GM18511 (cell line): ENCODE data around the gene MRPL33.
A peak's percentile ranks its signal among the peaks of the same experiment; 100 is the strongest.
"Not testable (repeated sequence)": the region's sequence is repeated elsewhere in the genome, so short reads cannot be mapped to it uniquely, and the experiment has no call there.

Experiments used
- ATAC-seq: cut with Tn5 transposase; IDR thresholded peaks from one replicate; pipeline ENCODE4 v1.9.1; 2021; ENCODE audit warnings: mild to moderate bottlenecking, moderate library complexity; ENCODE audit not compliant: unreplicated experiment

The MRPL33 gene

GRCh38 chr2:27739058-27739373 is 32.5 kb upstream of the MRPL33 start:
- ATAC-seq: no peak

GRCh38 chr2:27741673-27742072 is 29.8 kb upstream of the MRPL33 start:
- no peak for ATAC-seq

DNA sequence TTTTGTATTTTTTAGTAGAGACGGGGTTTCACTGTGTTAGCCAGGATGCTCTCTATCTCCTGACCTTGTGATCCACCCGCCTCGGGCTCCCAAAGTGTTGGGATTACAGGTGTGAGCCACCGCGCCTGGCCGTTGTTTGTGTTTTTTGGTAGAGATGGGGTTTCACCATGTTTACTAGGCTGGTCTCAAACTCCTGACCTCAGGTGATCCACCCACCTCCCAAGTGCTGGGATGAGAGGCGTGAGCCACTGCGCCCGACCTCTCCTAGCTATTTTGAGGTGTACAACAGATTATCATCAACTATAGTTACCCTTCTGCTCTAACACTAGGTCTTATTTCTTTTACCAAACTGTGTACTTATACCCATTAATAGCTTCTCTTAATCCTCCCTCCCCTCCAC is 28.9 kb upstream of the MRPL33 start:
- no peak for ATAC-seq

DNA sequence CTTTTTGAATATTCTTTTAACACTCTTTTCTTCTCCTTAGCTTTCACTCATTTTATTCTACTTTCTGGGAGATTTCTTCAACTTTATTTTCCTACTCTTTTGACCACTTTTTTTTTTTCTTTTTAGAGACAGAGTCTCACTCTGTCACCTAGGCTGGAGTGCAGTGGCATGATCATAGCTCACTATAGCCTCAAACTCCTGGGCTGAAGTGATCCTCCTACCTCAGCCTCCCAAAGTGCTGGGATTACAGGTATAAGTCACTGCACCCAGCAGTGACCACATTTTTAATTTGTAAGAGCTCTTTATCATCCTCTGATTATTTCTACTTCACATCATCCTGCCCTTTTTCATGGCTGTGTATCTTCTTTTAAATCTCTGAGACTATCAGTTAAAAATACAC is 26.0 kb upstream of the MRPL33 start:
- not testable (repeated sequence) for ATAC-seq

DNA sequence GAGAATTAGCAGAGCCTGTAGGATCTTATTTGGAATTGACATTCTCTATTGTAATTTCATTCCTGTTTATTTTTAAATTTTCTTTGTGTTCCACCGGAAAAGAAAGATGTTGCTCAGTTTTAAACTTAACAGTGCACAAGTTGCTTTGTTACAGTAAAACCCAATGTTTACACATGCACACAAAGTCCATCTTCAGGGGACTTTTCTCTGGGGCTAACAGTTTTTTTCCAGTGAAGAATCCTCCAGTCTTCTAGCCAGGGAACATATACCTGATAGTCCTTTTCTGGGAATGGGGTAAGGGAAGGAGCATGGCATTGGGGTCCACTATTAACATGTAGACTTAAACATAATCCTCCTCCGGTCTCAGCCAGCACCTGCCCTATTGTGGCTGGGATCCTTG is 25.2 kb upstream of the MRPL33 start:
- ATAC-seq: no peak

GRCh38 chr2:27747827-27748352 is 23.6 kb upstream of the MRPL33 start:
- no peak for ATAC-seq

DNA sequence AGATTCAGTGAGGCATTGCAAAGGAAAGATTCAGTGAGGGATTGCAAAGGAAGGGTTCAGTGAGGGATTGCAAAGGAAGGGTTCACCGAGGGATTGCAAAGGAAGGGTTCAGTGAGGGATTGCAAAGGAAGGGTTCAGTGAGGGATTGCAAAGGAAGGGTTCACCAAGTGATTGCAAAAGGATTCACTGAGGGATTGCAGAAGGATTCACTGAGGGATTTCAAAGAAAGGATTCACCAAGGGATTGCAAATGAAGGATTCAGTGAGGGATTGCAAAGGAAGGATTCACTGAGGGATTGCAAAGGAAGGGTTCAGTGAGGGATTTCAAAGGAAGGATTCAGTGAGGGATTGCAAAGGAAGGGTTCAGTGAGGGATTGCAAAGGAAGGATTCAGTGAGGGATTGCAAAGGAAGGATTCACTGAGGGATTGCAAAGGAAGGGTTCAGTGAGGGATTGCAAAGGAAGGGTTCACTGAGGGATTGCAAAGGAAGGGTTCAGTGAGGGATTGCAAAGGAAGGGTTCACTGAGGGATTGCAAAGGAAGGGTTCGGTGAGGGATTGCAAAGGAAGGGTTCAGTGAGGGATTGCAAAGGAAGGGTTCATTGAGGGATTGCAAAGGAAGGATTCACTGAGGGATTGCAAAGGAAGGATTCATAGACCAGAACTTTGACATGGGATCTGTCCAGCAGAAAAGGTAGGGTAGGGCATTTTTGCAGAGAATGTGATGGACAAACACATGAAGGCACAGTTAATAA is 22.5 kb upstream of the MRPL33 start:
- ATAC-seq: not testable (repeated sequence)

DNA sequence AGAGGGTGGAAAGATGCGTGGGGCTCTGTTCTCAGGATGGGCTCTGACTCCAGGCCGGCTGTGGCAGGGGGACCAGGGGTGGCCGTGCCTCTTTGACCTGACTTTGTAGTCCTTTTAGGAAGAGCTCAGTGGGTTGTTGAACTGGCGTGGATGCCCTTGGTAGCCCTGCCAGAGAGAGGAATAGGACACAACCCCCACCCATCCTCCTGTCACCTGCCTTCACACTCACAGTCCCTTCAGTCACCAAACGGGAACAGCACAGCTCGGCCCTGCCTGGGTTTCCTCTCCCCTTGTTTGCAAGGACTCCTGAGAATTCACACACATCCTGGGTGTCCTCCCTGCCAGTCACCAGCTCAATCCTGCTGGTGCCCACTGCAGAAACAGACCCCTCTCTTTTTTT is 20.1 kb upstream of the MRPL33 start:
- no peak for ATAC-seq

- ATAC-seq: no peak
These were observed 18.8 kb upstream of the MRPL33 start for GRCh38 chr2:27752551-27753237.

DNA sequence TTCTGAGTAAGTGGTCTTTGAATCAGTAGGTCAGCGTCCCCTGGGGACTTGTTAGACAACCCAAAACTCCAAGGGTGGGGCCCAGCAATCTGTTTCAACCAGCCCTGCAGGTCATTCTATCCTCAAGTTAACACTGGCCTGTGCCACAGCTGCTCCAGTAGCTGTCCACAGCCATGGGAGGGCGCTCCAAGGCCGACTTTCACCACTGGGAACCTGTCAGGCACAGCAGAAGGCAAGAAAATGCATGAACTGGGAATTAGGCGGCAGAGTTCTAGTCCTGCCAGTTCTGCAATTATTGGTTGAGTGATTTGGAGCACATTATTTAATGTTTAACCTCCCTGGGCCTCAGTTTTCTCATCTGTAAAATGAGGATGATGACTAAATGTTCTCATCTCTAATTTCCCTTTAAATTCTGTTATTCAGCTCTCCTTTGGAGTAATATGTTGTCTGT is 17.4 kb upstream of the MRPL33 start:
- ATAC-seq: no peak

- no peak for ATAC-seq
These were observed 16.7 kb upstream of the MRPL33 start for GRCh38 chr2:27754831-27755230.

- no peak for ATAC-seq
These were observed 15.4 kb upstream of the MRPL33 start for GRCh38 chr2:27756091-27756490.

DNA sequence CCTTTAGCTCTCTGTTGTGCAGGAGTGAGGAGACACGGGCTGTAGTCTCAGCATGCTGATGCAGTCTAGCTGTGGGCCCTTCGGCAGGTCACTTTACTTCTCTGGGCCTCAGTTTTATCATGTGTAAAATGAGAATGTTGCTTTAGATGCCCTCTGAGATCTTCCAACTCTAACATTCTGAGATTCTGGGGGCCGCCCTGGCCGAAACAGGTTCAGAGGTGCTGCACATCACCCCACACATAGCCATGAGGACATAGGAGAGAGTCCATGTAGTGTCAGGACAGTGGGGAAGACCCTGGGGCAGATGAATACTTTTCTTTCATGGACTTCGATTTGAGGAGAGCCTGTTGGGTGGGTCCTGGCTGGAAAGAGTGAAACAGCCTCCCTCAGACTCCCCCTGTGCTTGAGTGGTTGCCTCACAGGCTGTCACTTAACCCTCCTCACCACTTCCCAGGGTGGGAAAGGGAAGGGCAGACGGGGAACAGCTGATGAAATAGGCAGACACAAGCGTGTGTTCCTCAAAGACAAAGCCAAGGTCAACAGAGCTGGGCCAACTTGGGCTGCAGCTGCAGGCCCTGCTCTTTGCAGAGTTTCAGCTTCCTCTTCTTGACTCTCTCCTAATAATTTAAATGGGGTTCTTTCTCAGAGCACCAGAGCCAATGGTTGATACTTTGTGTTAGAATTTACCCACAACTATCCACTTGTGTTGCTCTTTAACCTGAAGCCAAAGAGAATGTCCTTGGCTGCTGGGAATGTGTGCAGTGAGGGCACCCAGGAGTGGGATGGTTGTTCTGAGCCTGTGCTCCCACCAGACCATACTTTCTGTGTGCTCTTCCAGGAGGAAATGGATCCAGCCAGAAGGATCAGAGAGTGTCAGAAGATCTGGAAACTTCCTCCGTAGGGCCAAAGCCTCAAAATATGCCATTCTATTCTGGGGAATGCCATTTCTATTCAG is 14.7 kb upstream of the MRPL33 start:
- no peak for ATAC-seq

DNA sequence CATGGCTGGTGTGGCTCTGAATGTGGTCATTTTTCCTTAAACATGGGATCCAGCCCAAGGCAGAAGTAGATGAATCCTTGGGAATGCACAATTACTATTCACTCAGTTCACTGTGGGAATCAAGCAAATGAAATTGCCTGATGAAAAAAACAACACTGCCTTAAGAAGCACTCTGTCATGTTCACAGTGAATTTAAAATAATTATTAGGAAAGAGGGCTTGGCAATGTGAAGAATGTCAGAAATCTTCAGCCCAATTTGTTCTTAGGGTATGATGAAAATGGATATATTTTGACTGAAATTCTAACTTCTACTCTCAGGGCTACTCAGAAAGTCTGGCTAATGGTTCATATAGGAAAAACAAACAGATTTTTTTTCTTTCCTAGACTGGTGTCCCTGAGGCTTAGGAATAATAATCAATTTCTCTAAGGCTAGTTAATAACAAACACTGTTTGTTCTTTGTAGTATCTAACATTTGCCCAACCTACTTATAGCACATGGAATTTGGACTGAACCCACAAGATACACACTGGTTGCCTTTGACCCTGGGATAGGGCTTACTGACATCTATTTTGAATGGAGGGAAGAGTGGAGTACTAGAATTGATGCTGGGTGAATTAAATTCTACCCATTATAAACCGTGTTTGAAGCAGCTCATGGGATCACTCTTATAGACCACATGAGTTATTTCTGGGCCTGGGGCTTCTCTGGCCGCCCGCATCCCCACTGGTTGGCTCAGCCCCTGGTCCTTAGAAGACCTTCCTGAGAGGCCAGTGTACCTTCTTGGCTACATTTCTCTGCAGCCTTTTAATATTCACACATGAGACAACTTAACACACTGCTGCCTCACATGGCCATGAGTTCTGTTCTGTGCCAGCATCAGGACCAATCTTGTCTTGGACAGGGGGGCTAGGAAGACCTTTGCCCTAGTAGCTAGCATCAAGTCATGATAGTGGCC is 8.3 kb upstream of the MRPL33 start:
- ATAC-seq: no peak

- ATAC-seq: no peak
These were observed 7.6 kb upstream of the MRPL33 start for GRCh38 chr2:27763907-27764267.

DNA sequence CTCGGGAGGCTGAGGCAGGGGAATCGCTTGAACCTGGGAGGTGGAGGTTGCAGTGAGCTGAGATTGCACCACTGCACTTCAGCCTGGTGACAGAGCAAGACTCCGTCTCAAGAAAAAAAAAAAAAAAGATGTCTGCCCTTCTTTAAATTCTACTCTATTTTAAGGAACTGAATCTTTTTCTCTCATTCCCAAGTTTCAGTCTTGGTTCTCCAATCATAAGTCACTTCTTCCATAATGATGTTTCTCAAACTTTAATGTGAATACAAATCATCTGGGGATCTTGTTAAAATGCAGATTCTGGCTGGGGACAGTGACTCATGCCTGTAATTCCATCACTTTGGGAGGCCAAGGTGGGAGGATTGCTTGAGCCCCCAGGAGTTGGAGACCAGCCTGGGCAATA is 7.0 kb upstream of the MRPL33 start:
- not testable (repeated sequence) for ATAC-seq

DNA sequence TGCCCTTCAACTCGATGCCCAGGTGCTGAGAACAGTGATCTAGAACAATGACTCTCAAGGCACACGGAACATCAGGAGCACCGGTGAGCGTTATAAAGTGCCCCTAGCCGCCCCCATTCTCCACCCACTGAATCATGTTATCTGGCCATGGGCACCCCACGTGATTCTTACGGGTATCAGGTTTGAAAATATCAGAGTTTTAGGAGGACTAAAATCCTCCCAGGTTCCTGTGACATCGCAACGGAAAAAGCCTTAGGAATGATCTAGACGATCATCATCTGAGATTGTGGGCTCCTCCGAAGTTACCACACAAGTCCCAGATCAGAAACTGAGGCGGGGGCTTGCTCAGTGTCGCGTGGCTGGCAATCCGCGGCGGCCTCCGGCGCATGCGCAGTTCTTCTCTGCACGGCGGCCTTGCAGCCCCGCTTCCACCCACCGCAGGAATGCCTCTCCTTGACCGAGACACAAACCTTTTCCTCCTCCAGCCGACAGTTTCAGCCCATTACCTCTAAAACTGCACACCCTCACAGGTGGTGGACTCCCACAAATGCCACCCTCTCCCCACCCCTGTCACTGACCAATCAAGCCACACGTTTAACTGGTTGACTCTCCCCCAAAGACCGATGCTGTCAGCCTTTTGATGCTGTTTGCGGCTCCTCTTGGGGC is 5.8 kb upstream of the MRPL33 start:
- no peak for ATAC-seq

DNA sequence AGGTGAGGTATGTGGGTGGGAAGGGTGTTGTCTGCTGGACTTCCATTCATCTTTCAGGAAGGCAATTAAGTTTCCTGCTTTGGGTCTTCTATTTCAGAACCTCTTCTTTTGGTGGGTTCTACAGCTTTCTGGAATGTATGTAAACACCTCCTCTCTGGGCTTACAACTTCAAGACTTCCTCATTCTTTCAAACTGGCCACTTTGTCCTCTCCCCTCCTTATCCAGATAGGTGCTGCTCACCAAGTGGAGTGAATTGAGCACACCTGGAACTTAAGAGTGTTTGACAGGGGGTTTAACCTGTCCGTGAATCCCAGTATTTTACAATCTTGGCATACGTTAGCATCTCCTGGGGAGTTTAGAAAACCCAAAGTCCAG is 5.2 kb upstream of the MRPL33 start:
- no peak for ATAC-seq

GRCh38 chr2:27771202-27771547 is 344 bp upstream of the MRPL33 start:
- ATAC-seq: peak; percentile 16

DNA sequence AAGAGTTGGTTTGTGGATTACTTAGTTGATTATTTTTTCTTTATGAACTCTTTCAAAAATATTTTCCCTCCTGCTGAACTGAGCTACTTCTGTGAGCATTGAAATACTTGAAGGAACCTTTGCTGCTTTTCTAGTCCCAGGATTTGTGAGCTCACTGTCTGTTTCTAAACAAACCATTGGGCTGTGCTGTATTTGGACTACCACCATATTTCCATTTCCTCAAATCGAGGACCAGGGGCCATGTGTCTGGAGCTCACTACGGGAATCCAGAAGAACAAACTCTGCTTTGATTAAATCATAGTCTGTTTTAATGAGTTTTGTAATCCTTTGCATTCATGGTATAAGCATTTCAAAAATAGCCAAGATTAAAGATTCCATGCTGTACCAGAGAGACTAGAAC is 1.3 kb downstream of the MRPL33 start:
- ATAC-seq: no peak
